Erythroblast (primary cell): ENCODE data around the gene RGL2.

Experiments used
- GATA1 ChIP-seq: IDR thresholded peaks from 2 replicates; pipeline ENCODE4 v1.6.1; 2011; ENCODE audit warnings: low read depth, mild to moderate bottlenecking, control low read depth, low read length, moderate library complexity
- POLR2A ChIP-seq: IDR thresholded peaks from 2 replicates; pipeline ENCODE4 v1.6.1; 2011; ENCODE audit warnings: mild to moderate bottlenecking, low read length

DNA sequence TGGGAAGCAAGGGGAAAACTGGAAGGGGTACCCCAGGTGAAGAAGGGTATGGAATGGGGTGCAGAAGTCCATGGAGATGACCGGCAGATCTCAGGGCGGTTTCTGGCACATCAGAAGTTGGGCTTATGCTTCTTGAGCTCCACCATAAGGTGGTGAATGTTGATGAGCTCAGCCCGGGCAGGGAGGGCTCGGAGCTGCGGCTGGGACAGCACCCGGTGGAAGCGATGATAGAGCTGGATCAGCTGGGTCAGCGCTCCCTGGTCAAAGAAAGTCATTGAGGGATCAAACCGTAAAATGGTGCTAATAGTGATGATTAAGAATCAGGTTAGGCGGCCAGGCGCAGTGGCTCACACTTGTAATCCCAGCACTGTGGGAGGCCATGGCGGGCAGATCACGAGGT is 48.0 kb downstream of the RGL2 start:
- TF ChIP-seq POLR2A (no peak), GATA1 (no peak)
